Ovary (tissue), 3 donors: Measurements from ENCODE around the gene BAX.

Source experiments
- EP300 ChIP-seq: sonication (generic); formaldehyde crosslinking; IDR thresholded peaks from one replicate; pipeline ENCODE4 v1.6.1; 2017; ENCODE audit warnings: antibody characterized with exemption
- POLR2A ChIP-seq: fragments of 450-650 bp; IDR thresholded peaks from one replicate; pipeline ENCODE4 v1.6.1; 2017; ENCODE audit warnings: antibody characterized with exemption, mild to moderate bottlenecking, moderate library complexity
- TF ChIP-seq, protein P1 (sequence below), 3 donors: fragments of 450-650 bp in 2 of 3; fragments of 200-600 bp in 1 of 3; IDR thresholded peaks; one replicate each; pipeline versions ENCODE4 v1.5.1 to v1.8.0; 2016 to 2022; ENCODE audit warnings: antibody characterized with exemption in 3 of 3, mild to moderate bottlenecking in 1 of 3
- donor health status: DM: no; HTN: no; CAD: no.

DNA sequence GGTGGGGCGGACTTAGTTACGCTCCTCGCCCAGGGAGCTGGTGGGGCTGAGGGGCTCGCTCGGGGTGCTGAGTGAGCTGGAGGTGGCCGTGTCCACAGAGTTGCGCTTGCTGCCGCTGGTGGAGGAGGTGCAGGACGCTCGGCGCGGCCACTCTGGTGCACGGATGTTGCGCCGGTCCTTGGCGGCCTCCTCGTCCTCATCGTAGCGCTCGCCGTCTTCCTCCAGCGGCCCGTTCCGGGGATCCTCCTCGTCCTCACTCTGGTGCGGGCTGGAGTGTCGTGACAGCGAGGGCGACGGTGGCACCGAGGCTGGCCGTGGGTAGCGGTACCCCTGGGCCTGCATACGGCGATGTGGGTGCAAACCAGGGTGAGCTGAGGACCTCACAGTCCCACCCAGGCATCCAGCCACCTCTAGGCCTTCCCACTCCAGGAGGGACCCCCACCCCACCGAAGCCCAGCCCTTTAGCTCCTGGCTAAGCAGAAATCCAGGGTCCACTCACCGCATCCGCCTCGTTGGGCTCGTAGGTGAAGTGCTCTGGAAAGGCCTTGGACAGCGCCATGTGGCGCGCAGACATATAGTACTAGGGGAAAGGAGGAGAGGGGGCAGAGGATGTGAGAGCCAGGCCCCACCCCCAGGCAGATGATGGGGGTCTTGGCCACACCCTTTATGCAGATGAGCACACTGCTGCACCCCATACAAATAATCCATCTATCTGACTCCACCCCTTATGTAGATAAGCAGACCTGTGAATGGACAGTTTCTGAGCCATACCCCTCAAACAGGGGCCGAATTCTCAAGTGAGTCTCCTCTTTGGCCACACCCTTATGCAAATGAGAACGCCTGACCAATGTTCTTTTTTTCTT is 14.8 kb downstream of the BAX start:
- TF ChIP-seq POLR2A = no peak
- TF ChIP-seq, protein P1, sequence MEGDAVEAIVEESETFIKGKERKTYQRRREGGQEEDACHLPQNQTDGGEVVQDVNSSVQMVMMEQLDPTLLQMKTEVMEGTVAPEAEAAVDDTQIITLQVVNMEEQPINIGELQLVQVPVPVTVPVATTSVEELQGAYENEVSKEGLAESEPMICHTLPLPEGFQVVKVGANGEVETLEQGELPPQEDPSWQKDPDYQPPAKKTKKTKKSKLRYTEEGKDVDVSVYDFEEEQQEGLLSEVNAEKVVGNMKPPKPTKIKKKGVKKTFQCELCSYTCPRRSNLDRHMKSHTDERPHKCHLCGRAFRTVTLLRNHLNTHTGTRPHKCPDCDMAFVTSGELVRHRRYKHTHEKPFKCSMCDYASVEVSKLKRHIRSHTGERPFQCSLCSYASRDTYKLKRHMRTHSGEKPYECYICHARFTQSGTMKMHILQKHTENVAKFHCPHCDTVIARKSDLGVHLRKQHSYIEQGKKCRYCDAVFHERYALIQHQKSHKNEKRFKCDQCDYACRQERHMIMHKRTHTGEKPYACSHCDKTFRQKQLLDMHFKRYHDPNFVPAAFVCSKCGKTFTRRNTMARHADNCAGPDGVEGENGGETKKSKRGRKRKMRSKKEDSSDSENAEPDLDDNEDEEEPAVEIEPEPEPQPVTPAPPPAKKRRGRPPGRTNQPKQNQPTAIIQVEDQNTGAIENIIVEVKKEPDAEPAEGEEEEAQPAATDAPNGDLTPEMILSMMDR (IDR thresholded peaks at IDR 0.05) = no peak
- no peak for TF ChIP-seq EP300
